HepG2 (cell line): ENCODE data around the gene JMJD6. TPM values are rescaled to one million over a fixed set of nuclear protein-coding genes. Genes with fewer than 3 reads are reported as not detected.

ENCODE experiments used
- ELF3 ChIP-seq: IDR thresholded peaks from 2 replicates; pipeline ENCODE4 v1.6.1; 2016; ENCODE audit warnings: missing genetic modification reagents, missing compliant biosample characterization
- IKZF4 ChIP-seq: sonication (generic); formaldehyde crosslinking; IDR thresholded peaks from 2 replicates; pipeline ENCODE4 v1.5.1; 2020; ENCODE audit warnings: borderline replicate concordance, mild to moderate bottlenecking, low read depth, missing genetic modification reagents; ENCODE audit errors: not compliant biosample characterization
- KMT2B ChIP-seq: IDR thresholded peaks from 2 replicates; pipeline ENCODE4 v1.6.1; 2016; ENCODE audit warnings: missing genetic modification reagents, missing compliant biosample characterization
- NRL ChIP-seq: sonication (generic); formaldehyde crosslinking; IDR thresholded peaks from 2 replicates; pipeline ENCODE4 v1.5.0; 2020; ENCODE audit warnings: missing genetic modification reagents, mild to moderate bottlenecking, moderate library complexity, borderline replicate concordance
- PHF20 ChIP-seq: sonication (generic); formaldehyde crosslinking; IDR thresholded peaks from 2 replicates; pipeline ENCODE4 v1.5.0; 2020; ENCODE audit warnings: mild to moderate bottlenecking, missing genetic modification reagents
- PPARG ChIP-seq: conservative IDR thresholded peaks from 2 replicates; pipeline ENCODE4 v1.6.1; 2016; ENCODE audit warnings: missing biosample characterization, missing genetic modification reagents
- RBAK ChIP-seq: sonication (generic); formaldehyde crosslinking; IDR thresholded peaks from 2 replicates; pipeline ENCODE4 v1.5.1; 2020; ENCODE audit warnings: mild to moderate bottlenecking, missing genetic modification reagents
- REPIN1 ChIP-seq: sonication (generic); formaldehyde crosslinking; IDR thresholded peaks from 2 replicates; pipeline ENCODE4 v1.8.0; 2022; ENCODE audit warnings: missing genetic modification reagents, low read depth, mild to moderate bottlenecking, borderline replicate concordance
- SALL2 ChIP-seq: sonication (generic); formaldehyde crosslinking; IDR thresholded peaks from 2 replicates; pipeline ENCODE4 v1.8.1; 2023; ENCODE audit warnings: mild to moderate bottlenecking, missing genetic modification reagents, inconsistent platforms
- SRSF1 ChIP-seq: fragments of 200-400 bp; formaldehyde crosslinking; optimal IDR thresholded peaks from 2 replicates; pipeline ENCODE3; 2017; ENCODE audit warnings: mild to moderate bottlenecking, low read depth, low read length, moderate library complexity
- ZNF446 ChIP-seq: sonication (generic); formaldehyde crosslinking; IDR thresholded peaks from 2 replicates; pipeline ENCODE4 v1.5.0; 2020; ENCODE audit warnings: mild to moderate bottlenecking, missing genetic modification reagents
- ZNF501 ChIP-seq: sonication (generic); formaldehyde crosslinking; IDR thresholded peaks from 2 replicates; pipeline ENCODE4 v1.5.1; 2020; ENCODE audit warnings: mild to moderate bottlenecking, moderate library complexity, missing genetic modification reagents
- ZNF570 ChIP-seq: sonication (generic); formaldehyde crosslinking; IDR thresholded peaks from 2 replicates; pipeline ENCODE4 v1.4.0; 2020; ENCODE audit warnings: mild to moderate bottlenecking, missing genetic modification reagents, borderline replicate concordance
- ZNF790 ChIP-seq: sonication (generic); formaldehyde crosslinking; IDR thresholded peaks from 2 replicates; pipeline ENCODE4 v1.8.0; 2022; ENCODE audit warnings: missing genetic modification reagents, mild to moderate bottlenecking, borderline replicate concordance
- polyA plus RNA-seq, 8 experiments: library from polyadenylated mRNA; depleted of rRNA in 3 of 8; stranded (reverse) in 7 of 8; unstranded in 1 of 8; fragments of >200 nt; fragmentation: Illumina TruSeq in 4 of 8; extraction: Trizol in 4 of 8; gene quantifications; 2 replicates each; pipeline versions ENCODE4 v1.2.1 to v1.2.3, GENCODE V29; 2011 to 2016; ENCODE audit warnings: low read depth in 4 of 8, missing spikeins in 1 of 8, mixed read lengths in 1 of 8; ENCODE audit not compliant: insufficient read depth in 1 of 8
- total RNA-seq, 5 experiments: library from RNA; depleted of rRNA; stranded (reverse); fragments of >200 nt; fragmentation: Illumina TruSeq; extraction: Trizol; gene quantifications; 2 replicates each; pipeline ENCODE4 v1.2.3, GENCODE V29; 2016; ENCODE audit warnings: low read depth in 1 of 5
- TF ChIP-seq, protein P1 (sequence below): sonication (generic); formaldehyde crosslinking; conservative IDR thresholded peaks from 2 replicates; pipeline ENCODE4 v1.5.0; 2020; ENCODE audit warnings: missing genetic modification reagents
- TF ChIP-seq, protein P2 (sequence below): sonication (generic); formaldehyde crosslinking; IDR thresholded peaks from 2 replicates; pipeline ENCODE4 v1.5.1; 2020; ENCODE audit warnings: mild to moderate bottlenecking, missing genetic modification reagents
- TF ChIP-seq, protein P3 (sequence below): IDR thresholded peaks from 2 replicates; pipeline ENCODE4 v1.6.1; 2016; ENCODE audit warnings: missing compliant biosample characterization, missing genetic modification reagents, borderline replicate concordance
- TF ChIP-seq, protein P4 (sequence below): sonication (generic); formaldehyde crosslinking; IDR thresholded peaks from 2 replicates; pipeline ENCODE4 v1.4.0; 2020; ENCODE audit warnings: missing genetic modification reagents
- TF ChIP-seq, protein P5 (sequence below): sonication (generic); formaldehyde crosslinking; IDR thresholded peaks from 2 replicates; pipeline ENCODE4 v1.5.1; 2020; ENCODE audit warnings: missing genetic modification reagents, mild to moderate bottlenecking, borderline replicate concordance

Gene JMJD6
- total and polyA plus RNA-seq, 2 of the 13 experiments (the other 11 are each of a cell fraction or from before 2014, with no cell fraction given), result 33.6 to 41.0 TPM

DNA sequence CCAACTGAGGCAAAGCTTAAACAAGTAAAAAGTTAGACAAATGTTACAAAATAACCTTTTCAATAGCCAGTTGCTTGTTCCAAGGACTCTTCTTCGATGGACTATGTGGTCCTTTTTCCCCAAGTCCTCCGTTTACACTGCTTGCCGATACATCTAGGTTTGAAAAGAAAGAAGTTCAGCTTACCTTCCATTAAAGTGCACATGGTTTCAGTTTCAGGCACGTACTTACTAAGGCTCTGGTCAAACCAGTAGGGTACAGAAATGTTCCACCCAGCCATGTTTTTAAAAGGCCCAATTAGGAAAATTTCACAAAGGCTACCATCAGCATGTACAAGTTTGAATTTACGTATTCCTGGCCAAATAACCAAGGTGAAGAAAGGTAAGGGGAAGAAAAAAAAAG, 8.6 kb upstream of the JMJD6 start (continued):
- TF ChIP-seq, protein P1, sequence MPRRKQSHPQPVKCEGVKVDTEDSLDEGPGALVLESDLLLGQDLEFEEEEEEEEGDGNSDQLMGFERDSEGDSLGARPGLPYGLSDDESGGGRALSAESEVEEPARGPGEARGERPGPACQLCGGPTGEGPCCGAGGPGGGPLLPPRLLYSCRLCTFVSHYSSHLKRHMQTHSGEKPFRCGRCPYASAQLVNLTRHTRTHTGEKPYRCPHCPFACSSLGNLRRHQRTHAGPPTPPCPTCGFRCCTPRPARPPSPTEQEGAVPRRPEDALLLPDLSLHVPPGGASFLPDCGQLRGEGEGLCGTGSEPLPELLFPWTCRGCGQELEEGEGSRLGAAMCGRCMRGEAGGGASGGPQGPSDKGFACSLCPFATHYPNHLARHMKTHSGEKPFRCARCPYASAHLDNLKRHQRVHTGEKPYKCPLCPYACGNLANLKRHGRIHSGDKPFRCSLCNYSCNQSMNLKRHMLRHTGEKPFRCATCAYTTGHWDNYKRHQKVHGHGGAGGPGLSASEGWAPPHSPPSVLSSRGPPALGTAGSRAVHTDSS (CRISPR knock-in tag), result no peak
- TF ChIP-seq, protein P2, sequence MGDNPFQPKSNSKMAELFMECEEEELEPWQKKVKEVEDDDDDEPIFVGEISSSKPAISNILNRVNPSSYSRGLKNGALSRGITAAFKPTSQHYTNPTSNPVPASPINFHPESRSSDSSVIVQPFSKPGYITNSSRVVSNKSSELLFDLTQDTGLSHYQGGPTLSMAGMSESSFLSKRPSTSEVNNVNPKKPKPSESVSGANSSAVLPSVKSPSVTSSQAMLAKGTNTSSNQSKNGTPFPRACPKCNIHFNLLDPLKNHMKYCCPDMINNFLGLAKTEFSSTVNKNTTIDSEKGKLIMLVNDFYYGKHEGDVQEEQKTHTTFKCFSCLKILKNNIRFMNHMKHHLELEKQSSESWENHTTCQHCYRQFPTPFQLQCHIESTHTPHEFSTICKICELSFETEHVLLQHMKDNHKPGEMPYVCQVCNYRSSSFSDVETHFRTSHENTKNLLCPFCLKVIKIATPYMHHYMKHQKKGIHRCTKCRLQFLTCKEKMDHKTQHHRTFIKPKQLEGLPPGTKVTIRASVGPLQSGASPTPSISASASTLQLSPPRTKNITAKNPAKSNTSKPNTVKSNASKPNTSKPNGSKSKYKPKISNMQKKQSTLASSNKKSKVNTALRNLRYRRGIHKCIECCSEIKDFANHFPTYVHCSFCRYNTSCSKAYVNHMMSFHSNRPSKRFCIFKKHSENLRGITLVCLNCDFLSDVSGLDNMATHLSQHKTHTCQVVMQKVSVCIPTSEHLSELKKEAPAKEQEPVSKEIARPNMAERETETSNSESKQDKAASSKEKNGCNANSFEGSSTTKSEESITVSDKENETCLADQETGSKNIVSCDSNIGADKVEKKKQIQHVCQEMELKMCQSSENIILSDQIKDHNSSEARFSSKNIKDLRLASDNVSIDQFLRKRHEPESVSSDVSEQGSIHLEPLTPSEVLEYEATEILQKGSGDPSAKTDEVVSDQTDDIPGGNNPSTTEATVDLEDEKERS (CRISPR knock-in tag), result peak; percentile 41; the same call in 1 of the 2 replicates
- TF ChIP-seq ZNF501 (CRISPR knock-in tag) (no peak), SALL2 (CRISPR knock-in tag) (no peak), PHF20 (CRISPR knock-in tag) (no peak), REPIN1 (no peak), IKZF4 (CRISPR knock-in tag) (no peak), ZNF446 (CRISPR knock-in tag) (no peak), ZNF570 (CRISPR knock-in tag) (no peak), KMT2B (peak; percentile 27; the same call in 1 of the 2 replicates), ELF3 (CRISPR knock-in tag) (no peak), PPARG (no peak; the same call in 1 of the 2 replicates), NRL (CRISPR knock-in tag) (no peak), ZNF790 (CRISPR knock-in tag) (no peak), RBAK (CRISPR knock-in tag) (0 out of 2 replicates have a peak, but pooled peaks have one; percentile 24), SRSF1 (no peak)
- TF ChIP-seq, protein P3, sequence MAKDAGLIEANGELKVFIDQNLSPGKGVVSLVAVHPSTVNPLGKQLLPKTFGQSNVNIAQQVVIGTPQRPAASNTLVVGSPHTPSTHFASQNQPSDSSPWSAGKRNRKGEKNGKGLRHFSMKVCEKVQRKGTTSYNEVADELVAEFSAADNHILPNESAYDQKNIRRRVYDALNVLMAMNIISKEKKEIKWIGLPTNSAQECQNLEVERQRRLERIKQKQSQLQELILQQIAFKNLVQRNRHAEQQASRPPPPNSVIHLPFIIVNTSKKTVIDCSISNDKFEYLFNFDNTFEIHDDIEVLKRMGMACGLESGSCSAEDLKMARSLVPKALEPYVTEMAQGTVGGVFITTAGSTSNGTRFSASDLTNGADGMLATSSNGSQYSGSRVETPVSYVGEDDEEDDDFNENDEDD (CRISPR knock-in tag), result peak; percentile 20; the same call in 1 of the 2 replicates
- TF ChIP-seq, protein P4, sequence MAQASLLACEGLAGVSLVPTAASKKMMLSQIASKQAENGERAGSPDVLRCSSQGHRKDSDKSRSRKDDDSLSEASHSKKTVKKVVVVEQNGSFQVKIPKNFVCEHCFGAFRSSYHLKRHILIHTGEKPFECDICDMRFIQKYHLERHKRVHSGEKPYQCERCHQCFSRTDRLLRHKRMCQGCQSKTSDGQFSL (CRISPR knock-in tag), result no peak
- TF ChIP-seq, protein P5, sequence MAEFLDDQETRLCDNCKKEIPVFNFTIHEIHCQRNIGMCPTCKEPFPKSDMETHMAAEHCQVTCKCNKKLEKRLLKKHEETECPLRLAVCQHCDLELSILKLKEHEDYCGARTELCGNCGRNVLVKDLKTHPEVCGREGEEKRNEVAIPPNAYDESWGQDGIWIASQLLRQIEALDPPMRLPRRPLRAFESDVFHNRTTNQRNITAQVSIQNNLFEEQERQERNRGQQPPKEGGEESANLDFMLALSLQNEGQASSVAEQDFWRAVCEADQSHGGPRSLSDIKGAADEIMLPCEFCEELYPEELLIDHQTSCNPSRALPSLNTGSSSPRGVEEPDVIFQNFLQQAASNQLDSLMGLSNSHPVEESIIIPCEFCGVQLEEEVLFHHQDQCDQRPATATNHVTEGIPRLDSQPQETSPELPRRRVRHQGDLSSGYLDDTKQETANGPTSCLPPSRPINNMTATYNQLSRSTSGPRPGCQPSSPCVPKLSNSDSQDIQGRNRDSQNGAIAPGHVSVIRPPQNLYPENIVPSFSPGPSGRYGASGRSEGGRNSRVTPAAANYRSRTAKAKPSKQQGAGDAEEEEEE, result no peak
